Cortex of kidney (tissue), 1 donor: ENCODE results near the gene ARHGEF7.

Experiments
- DNase-seq: peaks from one replicate; lab custom pipeline; 2025; lab: John Stamatoyannopoulos, UW

Gene ARHGEF7

DNA sequence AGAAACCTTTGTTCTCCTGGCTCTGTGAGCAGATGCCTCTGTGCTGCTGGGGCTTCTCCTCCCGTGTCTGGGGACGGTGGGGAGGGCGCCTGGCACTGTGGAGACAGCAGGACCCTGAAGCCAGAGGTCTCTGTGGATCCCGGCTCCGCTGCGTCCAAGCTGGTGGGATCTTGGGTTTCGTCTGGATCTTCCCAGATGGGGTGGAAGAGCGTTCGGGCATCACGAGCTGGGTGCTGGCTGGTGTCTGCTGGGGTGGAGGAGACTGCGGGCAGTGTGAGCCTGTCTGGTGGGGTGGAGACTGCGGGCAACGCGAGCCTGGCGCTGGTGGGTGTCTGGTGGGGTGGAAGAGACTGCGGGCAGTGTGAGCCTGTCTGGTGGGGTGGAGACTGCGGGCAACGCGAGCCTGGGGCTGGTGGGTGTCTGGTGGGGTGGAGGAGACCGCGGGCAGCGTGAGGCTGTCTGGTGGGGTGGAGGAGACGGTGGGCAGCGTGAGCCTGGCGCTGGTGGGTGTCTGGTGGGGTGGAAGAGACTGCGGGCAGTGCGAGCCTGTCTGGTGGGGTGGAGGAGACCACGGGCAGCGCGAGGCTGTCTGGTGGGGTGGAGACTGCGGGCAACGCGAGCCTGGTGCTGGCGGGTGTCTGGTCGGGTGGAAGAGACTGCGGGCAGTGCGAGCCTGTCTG lies 211.0 kb downstream of the ARHGEF7 start:
- no peak for DNase-seq

DNA sequence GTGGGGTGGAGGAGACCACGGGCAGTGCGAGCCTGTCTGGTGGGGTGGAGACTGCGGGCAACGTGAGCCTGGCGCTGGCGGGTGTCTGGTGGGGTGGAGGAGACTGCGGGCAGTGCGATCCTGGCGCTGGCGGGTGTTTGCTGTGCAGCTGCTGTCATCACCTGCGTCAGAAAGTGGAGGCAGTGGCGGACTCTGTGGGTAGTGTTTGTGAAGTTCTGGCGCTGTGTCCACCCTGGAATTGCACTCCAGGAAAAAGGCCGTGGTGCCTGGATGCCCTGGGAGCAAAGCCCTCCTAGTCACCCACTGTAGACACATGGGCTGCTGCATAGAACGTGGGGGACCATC lies 211.5 kb downstream of the ARHGEF7 start:
- no peak for DNase-seq

DNA sequence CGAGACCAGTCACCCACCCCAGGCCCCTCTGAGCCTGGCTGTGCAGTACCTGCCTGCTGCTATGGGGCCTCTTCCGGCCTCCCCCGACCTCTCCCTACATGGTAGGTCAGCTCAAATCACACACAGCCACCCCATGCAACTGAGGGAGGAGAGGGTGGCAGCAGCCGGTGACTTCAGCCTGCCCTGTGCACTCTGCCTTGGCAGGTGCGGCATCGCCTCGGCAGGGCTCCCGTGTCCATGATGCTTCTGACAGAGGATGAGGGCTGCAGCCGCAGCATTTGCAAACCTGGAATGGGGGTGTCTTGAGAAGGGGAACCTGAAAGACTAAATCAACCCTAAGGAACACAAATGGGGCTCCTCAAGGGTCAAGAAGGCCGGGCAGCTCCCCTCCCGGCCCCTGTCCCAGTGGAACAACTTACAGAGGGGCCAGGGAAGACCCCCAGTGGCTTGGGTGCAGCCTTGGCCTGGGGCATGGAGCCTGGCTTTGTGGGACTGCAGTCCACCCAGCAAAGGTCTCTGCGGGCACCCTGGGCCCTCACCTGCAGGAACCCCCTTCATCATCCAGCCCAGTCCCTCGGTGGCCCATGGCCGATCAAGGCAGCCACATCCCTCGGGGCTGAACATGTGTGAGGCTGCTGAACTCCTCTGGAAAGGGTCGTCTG lies 212.0 kb downstream of the ARHGEF7 start:
- no peak for DNase-seq

- DNase-seq = no peak
These were observed 212.8 kb downstream of the ARHGEF7 start for GRCh38 chr13:111327730-111328573.

GRCh38 chr13:111328574-111329410 lies 213.7 kb downstream of the ARHGEF7 start:
- no peak for DNase-seq

DNA sequence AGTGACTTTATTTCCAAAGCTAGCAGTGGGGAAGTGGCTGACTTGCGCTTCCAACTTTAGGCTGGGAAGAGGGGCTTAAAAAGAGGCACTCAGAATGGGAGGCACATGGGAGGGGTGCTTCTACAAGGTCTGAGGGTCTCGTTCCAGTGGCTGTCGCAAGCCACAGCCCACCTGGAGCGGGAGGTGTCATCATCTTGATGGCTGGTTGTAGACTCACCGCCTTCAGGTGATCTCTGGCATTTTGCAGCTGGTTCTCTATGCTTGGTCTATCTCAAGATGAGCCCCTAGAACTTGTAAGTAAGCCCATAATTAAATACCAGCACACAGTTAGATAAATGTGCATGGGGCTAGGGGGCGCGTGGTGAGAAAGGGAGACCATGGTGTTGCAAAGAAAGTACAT lies 214.5 kb downstream of the ARHGEF7 start:
- DNase-seq = no peak

DNA sequence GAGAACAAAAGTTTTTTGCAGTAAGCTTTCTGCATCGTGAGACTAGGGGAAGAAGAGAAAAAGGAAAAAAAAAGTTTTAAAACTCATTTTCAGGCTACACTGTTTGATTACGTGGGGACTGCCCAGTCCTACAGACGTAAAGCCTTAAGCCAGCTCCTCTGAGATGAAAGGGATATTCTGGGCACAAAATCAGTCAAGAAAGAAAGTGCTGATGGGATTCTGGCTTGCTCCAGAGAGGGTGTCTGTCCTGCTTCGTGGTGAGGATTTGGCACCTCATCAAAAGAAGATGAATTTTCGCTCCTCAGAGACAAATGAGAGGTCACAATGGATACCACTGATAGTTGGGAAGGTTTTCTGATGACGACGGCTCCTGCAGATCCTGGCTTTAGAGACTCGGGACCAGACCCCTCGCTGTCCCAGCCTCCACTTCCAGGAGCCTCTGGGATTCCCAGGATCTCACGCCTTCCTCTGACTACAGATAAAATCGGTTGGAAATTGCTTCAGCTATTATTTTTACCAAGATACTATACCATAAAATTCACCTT lies 215.0 kb downstream of the ARHGEF7 start:
- DNase-seq = no peak

- DNase-seq = no peak
These were observed 220.2 kb downstream of the ARHGEF7 start for GRCh38 chr13:111335298-111335697.

DNA sequence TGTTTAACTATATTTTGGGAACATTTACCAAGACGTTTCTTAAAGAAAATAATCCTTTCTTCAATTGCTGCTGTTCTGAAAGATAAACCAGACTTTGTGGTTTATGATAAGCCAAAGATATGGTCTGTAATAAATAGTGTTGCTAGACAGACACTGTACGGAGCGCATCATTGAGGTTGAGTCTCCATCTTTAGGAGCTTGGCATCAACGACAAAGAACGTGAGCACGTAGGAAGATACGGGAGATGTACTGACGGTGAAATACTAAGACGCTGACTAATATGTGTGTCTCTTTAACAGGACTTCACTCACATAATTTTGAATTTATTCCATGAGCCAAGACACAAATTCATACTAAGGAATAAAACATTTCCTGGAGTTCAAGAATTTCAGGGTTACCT lies 221.6 kb downstream of the ARHGEF7 start:
- DNase-seq = no peak

GRCh38 chr13:111337206-111337605 lies 222.1 kb downstream of the ARHGEF7 start:
- no peak for DNase-seq

- DNase-seq = no peak
These were observed 222.6 kb downstream of the ARHGEF7 start for GRCh38 chr13:111337741-111338140.

- DNase-seq = no peak
These were observed 223.7 kb downstream of the ARHGEF7 start for GRCh38 chr13:111338841-111339240.

DNA sequence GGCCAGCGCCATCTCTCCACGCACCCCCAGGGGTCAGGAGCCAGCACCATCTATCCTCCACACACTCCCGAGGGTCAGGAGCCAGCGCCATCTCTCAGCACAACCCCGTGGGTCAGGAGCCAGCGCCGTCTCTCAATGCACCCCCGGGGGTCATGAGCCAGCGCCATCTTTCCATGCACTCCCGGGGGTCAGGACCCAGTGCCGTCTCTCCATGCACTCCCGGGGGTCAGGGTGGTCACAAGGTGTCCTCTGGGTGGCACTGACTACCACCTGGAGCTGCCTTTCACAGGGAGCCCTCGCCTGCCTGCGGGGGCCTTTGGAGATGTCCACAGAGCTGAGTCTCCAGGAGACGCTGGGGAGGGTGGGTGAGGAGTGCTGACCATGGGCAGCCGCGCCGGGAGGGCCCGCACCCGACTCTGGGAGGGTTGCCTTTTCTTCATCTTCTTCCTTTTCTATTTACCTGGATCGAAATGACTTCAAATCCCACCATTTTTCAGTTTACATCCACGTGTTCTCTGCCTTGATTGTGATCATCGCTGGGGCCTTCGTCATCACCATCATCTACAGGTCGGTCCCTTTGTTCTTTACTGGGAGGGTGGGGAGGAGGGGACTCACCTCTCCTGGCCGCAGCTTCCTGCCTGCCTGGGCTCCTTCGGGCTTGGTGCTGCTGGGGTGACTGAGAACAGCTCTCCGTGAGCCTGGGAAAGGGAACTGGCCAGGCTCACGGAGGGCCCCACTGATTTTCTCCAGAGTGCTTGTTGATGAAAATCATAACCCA lies 224.4 kb downstream of the ARHGEF7 start:
- DNase-seq = no peak

- DNase-seq = no peak
These were observed 226.8 kb downstream of the ARHGEF7 start for GRCh38 chr13:111341886-111342285.

DNA sequence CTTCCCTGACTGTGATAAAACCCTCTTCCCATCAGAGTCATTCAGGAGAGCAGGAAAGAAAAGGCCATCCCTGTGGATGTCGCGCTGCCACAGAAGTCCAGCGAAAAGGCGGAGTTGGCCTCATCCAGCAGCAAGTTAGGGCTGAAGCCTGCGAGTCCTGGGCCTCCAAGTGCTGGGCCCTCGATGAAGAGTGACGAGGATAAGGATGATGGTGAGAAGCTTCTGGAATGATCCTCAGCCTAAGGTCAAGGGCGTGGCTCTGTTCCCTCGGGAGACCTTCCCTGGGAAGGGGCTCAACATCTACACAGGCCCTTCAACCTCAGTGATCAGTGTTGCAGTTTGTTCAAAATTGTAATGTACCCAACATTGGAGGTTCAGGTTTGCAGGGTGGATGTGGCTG lies 227.6 kb downstream of the ARHGEF7 start:
- no peak for DNase-seq

DNA sequence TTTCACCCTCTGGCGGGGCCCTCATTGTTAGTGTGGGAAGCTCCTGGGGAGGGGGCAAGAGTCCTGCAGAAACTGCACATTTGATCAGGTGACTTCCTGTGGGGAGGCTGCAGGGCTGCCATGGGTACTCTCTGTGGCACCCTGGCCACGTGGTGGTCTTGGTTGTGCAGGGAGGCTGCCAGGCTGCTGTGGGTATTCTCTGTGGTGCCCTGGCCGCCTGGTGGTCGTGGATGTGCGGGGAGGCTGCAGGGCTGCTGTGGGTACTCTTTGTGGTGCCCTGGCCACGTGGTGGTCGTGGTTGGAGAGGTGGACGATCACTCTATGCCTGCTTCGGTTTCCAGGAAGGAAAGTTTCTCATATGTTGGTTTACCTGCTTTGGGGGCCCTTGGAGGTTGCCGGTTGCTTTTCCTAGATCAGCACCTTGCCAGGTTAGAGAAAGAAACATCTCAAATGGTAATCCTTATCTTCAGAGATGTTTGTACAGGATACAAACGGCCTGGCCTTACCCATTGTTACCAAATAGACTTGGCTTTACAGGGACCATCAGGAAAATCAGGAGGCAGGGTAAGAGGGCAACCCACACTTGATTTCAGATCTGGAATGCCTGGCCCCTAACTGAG lies 228.2 kb downstream of the ARHGEF7 start:
- no peak for DNase-seq

DNA sequence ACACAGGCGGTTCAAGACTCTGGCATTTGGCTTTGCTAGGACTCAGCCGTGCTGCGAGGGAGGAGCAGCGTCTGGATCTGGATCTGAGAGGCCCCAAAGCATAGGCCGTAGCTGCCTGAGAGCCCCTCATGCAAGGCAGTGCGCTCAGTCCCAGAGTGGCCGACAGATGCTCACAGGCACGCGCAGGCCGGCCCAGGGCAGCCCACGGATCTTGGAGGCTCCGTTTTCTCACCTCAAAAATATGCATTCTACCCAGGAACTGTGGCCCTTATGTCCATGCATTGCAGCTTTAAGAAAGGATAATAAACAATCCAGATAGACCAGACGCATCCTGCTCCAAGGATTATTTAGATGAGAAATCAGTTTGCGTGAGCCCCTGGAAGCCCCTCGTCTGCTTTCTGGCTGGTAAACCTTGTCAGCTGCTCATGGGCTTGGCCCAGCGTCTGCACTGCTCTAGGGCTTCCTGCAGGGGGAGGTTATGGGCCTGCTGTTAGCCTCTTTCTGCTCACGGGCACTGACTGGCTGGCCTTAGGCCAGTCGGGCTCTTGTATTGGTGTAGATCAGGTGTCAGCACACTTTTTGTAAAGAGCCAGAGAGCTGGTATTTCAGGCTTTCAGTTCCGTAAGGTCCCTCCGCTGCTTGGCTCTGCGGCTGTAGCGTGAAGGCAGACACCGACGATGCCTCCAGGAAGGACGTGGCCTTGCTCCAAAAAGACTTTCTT lies 229.5 kb downstream of the ARHGEF7 start:
- no peak for DNase-seq

DNA sequence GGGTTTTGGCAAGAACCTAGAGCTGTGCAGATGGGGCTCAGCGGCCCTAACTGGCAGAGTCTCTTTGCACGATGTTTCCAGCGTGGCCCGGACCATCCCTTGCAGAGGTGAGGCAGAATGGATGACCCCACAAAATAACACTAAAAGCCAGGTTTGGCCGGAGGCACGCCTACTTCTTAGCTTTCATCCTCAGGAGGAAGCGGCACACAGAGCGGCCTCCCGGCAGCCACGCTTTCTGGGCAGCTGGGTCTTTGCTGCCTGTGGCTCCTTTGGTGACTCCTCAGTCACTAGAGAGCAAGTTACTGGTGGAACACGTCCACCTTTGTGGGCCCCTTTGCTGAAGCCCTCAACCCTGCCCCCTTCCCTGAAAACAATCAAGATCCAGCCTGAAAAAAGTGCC lies 230.6 kb downstream of the ARHGEF7 start:
- DNase-seq = no peak

GRCh38 chr13:111346101-111346680 lies 231.1 kb downstream of the ARHGEF7 start:
- no peak for DNase-seq

GRCh38 chr13:111347438-111347837 lies 232.3 kb downstream of the ARHGEF7 start:
- no peak for DNase-seq
